KOPT-K1 (cell line): ENCODE results near the gene RGS3.
A peak's percentile ranks its signal among the peaks of the same experiment; 100 is the strongest.

Source experiments
- H3K27ac ChIP-seq: fragments of 200-600 bp; sonication (generic); 2 replicates; pipeline ENCODE4 v1.5.1; 2016; ENCODE audit warnings: antibody characterized with exemption, mild to moderate bottlenecking, low read depth, low read length; ENCODE audit not compliant: poor library complexity, severe bottlenecking
- H3K36me3 ChIP-seq: fragments of 200-600 bp; sonication (generic); 2 replicates; pipeline ENCODE4 v1.5.1; 2017; ENCODE audit warnings: antibody characterized with exemption, mild to moderate bottlenecking, low read length, moderate library complexity; ENCODE audit not compliant: insufficient read depth
- H3K9me3 ChIP-seq: fragments of 200-600 bp; sonication (generic); 2 replicates; pipeline ENCODE4 v1.5.1; 2017; ENCODE audit warnings: antibody characterized with exemption, low read length, mild to moderate bottlenecking; ENCODE audit not compliant: insufficient read depth, poor library complexity, severe bottlenecking

RGS3 gene

DNA sequence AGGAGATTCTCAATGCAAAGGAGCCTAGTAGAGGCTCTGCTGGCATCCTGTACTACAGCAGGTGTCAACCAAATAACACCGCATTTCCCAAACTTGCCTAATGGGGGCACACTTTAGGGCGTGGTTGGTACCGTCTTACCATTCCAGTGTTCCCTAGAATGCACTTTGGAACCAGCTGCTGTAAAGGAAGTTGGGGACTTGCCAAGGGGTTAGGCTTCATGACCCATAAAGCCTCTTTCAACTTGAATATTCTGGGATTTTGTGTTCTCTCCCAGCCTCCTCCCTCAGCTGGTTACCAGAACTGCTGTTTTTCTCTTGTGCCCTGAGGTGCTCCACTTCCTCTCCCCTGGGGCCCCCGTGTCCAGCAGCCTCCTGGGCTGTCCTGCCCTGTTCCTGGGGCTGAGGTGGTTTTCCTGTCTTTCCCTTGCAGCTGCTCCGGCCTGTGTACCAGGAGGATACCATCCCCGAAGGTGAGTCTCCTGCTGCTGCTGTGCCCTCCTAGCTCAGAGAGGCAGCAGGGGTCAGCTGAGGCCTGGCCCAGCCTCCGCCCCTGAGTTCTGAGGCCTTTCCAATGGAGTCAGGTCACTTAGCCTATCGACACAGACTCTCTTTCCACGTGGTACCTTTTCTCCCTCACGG, 44.7 kb downstream of the RGS3 start:
- Histone ChIP-seq H3K36me3 (no peaks in the 10 kb centered on the region), H3K9me3 (no peaks in the 10 kb centered on the region)

GRCh38 chr9:113509463-113509862, 45.9 kb downstream of the RGS3 start:
- Histone ChIP-seq H3K27ac (no peak overlapping the region), H3K36me3 (no peaks in the 10 kb centered on the region), H3K9me3 (no peaks in the 10 kb centered on the region)

More for the DNA sequence above, 44.7 kb downstream of the RGS3 start:
- no peak overlapping the region for H3K27ac ChIP-seq

GRCh38 chr9:113511047-113511521, 47.6 kb downstream of the RGS3 start:
- H3K9me3 ChIP-seq: no peaks in the 10 kb centered on the region
- peak overlapping the region; percentile 59 for H3K27ac ChIP-seq
- H3K36me3 ChIP-seq: no peaks in the 10 kb centered on the region

DNA sequence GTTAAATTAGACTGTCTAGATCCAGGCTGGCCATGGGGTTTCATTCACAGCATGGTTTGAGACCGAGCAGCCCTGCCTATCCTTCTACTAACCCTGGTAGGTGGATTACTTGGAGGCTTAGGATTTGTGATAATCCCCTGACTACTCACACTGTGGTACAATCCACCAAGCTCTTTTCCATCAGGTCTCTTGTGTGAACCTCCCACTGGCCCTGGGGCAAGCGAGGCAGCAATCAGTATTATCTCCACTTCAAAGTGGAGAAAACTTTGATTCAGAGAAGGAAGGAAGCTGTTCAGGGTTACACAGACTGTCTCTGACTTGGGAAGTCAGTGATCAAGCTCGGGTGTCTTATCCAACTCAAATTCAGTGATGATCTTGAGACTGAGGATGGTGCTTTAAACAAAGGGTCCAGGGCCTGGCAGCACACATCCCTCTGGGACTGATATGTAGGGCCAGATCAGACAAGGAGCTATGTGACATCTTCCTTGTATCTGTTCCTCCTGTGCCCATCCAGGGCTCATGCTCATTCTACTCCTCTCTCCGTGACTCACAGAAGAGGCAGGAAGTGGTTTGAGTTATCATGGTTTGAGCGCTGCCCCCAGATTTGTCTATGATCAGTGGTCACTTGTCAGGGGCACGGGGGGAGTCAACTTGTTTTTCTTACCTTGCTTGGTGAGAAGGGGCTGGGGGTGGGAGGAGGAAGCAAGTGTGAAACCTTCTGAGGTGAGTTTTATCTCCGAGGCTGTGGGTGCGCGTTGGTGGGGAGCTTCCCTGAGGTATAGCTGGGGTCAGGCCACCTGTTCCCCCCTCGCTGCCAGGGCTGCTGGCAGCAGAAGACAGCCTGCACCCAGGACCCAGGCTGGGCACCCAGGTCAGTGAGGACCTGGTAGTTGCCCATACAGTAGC, 48.6 kb downstream of the RGS3 start:
- Histone ChIP-seq H3K36me3 (no peaks in the 10 kb centered on the region), H3K9me3 (no peaks in the 10 kb centered on the region), H3K27ac (peak overlapping the region; percentile 59)

GRCh38 chr9:113513111-113513510, 49.6 kb downstream of the RGS3 start:
- Histone ChIP-seq H3K36me3 (no peaks in the 10 kb centered on the region), H3K27ac (peak overlapping the region; percentile 59), H3K9me3 (no peaks in the 10 kb centered on the region)

DNA sequence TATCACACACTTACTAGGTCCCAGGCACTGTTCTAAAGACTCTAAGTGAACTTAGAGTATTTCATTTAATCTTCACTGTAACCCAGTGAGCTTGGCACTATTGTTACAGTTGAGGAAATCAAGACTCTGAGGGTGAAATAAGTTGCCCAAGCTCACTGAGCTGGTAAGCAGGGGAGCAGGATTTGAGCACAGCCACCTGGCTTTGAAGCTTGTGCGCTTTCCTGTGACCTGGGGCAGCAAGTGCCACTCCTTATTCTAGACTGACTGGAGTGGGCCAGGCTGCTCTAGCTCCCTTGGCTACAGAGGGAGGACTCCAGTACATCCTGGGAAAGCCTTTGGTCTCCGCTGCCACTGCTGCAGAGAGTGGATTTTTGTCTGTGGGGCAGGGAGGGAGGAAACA, 50.0 kb downstream of the RGS3 start:
- Histone ChIP-seq H3K27ac (peak overlapping the region; percentile 59), H3K36me3 (no peaks in the 10 kb centered on the region), H3K9me3 (no peaks in the 10 kb centered on the region)

DNA sequence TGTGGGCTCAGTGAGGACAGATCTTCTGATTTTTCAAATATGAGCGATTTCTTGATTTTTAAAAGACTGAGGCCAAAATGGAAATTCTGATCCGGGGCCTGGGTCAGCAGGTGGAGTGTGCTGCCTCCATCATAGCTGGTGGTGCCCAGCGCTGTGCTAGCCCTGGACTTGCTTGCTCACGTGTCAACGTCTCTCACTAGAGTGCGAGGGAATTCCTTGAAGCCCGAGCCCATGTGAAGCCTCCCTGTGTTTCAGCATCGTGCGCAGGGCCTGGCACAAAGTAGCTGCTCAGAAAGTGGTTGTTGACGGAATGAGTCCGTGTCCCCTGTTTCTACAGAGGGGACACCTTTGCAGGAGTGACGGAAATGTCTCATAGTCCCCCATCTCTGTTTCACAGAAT, 50.5 kb downstream of the RGS3 start:
- Histone ChIP-seq H3K36me3 (no peaks in the 10 kb centered on the region), H3K9me3 (no peaks in the 10 kb centered on the region), H3K27ac (peak overlapping the region; percentile 59)

DNA sequence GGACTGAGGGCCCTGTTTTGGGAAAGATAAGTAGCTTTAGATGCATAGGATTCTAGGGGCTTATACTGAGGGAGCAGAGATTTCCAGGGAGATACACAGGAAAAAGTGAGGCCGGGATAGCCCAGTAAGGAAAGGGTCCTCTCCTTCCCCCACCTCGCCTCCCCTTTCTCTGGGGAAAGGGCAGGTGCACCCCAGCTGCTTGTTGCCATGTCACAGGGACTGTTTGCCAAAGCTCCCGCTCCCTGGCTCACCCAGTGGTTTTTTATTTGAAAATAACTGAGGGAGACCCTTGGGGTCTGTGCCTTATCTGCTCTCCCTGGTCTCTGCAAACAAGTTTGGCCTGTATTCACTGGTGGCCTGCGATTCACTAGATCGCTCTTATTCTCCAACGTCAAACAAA, 51.2 kb downstream of the RGS3 start:
- no peaks in the 10 kb centered on the region for H3K36me3 ChIP-seq
- no peak overlapping the region for H3K27ac ChIP-seq
- H3K9me3 ChIP-seq: no peaks in the 10 kb centered on the region

DNA sequence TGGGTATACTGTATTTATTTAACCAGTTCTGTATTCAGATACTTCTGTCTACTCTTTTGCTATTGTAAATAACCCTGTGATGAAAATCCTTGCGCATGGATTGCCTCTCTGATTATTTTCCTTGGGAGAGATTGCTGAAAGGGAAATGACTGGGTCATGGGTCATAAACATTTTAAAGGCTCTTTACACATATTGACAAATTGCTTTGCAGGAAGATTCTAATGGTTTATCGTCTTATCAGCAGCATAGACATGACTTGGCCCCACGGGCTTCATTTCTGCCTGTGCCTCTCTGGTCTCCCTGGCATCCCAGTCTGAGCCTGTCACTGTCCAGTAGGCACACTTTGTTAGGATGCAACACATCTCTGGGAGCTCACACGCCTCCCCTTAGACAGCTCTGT, 52.3 kb downstream of the RGS3 start:
- no peaks in the 10 kb centered on the region for H3K9me3 ChIP-seq
- no peaks in the 10 kb centered on the region for H3K36me3 ChIP-seq
- H3K27ac ChIP-seq: peak overlapping the region; percentile 85

DNA sequence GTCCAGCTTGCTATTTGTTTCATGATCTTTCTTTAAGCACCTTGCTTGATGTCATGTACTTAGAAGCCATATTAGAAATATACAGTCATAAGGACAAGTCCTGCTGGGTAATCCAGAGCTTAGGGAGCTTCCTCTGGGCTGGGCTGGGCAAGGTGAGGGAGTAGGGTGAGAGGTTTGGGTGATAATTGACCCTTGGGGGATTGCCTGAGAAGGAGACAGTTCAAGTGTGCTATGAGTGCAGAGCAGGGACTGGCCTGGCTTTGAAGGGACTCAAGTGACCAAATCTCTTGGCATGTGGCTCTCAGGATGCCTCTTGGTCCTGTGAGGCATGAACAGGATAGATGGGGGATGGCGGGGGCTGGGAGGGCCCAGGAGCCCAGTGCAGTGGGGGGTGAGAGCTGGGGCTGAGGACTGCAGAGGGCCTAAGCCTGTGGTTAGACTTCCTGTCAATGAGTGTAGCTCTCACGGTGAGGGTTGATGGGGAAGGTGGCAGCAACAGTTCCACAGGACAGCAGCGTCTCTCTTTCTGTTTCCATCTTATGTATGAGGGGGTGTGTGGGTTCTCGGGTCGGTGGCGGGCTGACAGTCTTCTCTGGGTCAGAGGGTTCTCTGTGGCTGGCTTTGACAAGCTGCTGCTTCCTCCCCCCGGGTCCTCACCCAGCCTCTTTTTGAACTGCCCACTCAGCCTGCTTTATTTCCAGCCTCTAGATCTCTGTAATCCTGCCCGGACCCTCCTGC, 53.5 kb downstream of the RGS3 start:
- no peaks in the 10 kb centered on the region for H3K36me3 ChIP-seq
- peak overlapping the region; percentile 85 for H3K27ac ChIP-seq
- no peaks in the 10 kb centered on the region for H3K9me3 ChIP-seq

- H3K9me3 ChIP-seq: no peaks in the 10 kb centered on the region
These were observed 56.0 kb downstream of the RGS3 start for GRCh38 chr9:113519426-113520108.

GRCh38 chr9:113520109-113520642, 56.6 kb downstream of the RGS3 start:
- Histone ChIP-seq H3K27ac (no peak overlapping the region), H3K9me3 (no peaks in the 10 kb centered on the region), H3K36me3 (no peaks in the 10 kb centered on the region)

More at GRCh38 chr9:113519426-113520108, 56.0 kb downstream of the RGS3 start:
- peak overlapping the region; percentile 12 for H3K27ac ChIP-seq
- no peaks in the 10 kb centered on the region for H3K36me3 ChIP-seq

GRCh38 chr9:113521693-113522255, 58.2 kb downstream of the RGS3 start:
- H3K27ac ChIP-seq: no peak overlapping the region
- H3K36me3 ChIP-seq: no peaks in the 10 kb centered on the region
- H3K9me3 ChIP-seq: no peaks in the 10 kb centered on the region

DNA sequence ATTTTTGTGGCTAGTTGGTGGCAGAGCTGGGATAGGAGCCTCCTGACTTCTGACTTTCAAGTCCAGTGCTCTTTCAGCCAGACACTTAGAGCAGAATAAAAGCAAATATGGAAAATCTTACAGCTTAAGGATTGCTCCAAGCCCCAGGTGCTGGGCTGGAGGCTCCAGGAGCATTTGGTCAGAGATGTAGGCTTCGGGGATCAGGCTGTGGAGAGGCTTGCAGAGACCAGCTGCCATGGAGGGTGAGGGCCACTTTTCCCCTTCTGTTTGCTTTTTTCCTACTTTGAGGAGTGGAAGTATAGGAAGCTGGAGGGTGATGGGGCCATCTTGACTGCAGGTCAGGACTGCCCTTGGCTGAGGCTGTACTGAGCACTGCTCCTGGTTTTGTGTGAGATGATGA, 58.9 kb downstream of the RGS3 start:
- H3K27ac ChIP-seq: peak overlapping the region; percentile 75
- no peaks in the 10 kb centered on the region for H3K9me3 ChIP-seq

More for the DNA sequence above, 58.9 kb downstream of the RGS3 start:
- no peaks in the 10 kb centered on the region for H3K36me3 ChIP-seq
